ENCODE results near the gene ZYX.
"Not testable (repeated sequence)": the region's sequence is repeated elsewhere in the genome, so short reads cannot be mapped to it uniquely, and the experiment has no call there.

Gene ZYX

DNA sequence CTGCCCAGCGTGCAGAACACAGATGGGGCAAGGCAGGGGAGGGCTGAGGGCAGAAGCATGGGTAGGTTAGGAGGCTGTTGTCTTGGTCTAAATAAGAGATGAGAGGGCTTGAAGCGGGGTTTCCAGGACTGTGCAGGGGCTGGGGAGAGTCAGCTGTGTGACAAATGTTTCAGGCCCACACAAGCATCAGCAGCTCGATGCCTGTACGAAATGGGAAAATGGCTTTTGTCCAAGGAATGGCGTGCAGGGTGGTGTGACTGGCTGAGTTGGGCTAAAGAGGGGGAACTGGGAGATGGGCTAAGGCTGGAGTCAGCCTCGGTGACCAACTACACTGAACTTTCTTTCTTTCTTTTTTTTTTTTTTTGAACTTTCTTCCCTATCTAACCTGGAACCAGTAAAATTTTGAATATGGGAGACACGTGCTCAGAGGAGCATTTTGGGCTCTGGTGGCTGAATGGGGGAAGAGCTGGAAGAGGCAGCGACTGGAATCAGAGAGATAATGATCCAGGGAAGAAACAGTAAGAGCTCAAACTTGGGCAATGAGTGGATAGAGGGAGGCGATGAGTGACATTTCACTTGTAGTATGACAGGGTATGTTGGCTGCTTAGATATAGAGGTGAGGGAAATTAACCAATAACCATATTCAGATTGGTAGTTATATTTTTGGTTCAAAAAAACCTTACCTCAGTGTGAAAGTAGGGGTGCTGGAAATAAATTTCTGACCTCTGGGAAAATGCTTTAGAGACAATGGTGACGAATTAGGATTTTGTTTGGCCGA lies 37.7 kb downstream of the ZYX start:
- TF ChIP-seq, protein P1, sequence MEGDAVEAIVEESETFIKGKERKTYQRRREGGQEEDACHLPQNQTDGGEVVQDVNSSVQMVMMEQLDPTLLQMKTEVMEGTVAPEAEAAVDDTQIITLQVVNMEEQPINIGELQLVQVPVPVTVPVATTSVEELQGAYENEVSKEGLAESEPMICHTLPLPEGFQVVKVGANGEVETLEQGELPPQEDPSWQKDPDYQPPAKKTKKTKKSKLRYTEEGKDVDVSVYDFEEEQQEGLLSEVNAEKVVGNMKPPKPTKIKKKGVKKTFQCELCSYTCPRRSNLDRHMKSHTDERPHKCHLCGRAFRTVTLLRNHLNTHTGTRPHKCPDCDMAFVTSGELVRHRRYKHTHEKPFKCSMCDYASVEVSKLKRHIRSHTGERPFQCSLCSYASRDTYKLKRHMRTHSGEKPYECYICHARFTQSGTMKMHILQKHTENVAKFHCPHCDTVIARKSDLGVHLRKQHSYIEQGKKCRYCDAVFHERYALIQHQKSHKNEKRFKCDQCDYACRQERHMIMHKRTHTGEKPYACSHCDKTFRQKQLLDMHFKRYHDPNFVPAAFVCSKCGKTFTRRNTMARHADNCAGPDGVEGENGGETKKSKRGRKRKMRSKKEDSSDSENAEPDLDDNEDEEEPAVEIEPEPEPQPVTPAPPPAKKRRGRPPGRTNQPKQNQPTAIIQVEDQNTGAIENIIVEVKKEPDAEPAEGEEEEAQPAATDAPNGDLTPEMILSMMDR (conservative IDR thresholded peaks at IDR 0.05; ENCODE audit: low read length), result no peak
- no peak overlapping the region for H3K4me3 ChIP-seq (ENCODE audit: low read length)
- no peak for DNase-seq (ENCODE audit: low read depth)

DNA sequence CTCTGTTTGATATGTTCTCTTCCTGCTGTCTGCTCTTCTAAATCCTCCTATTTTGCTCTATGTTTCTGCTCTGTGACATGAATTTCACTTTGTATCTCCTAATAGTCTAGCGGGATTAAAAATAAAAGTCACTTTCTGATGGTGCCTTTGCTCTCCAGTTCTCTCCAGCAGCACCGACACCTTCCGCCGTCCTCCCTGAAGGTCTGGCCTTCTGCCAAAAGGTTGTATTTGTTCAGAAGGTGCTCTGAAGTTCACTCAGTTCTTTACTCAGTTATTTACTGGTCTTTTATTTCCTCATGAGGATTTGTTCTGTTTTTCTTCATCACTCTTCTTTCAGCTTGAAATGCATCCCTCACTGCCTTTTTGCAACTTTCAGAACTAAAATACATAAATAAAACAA lies 38.7 kb downstream of the ZYX start:
- DNase-seq (ENCODE audit: low read depth), result no peak
- H3K4me3 ChIP-seq (ENCODE audit: low read length), result no peak overlapping the region
- TF ChIP-seq, protein P1 (conservative IDR thresholded peaks at IDR 0.05; ENCODE audit: low read length), result no peak

DNA sequence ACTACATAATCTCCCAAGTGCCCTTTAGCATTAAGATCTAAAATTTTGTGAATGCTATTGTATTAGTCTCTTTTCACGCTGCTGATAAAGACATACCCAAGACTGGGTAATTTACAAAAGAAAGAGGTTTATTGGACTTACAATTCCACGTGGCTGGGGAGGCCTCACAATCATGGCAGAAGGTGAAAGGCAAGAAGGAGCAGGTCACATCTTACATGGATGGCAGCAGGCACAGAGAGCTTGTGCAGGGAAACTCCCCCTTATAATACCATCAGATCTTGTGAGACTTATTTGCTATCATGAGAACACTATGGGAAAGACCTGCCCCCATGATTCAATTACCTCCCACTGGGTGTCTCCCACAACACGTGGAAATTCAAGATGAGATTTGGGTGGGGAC lies 39.5 kb downstream of the ZYX start:
- not testable (repeated sequence) for DNase-seq (ENCODE audit: low read depth)

DNA sequence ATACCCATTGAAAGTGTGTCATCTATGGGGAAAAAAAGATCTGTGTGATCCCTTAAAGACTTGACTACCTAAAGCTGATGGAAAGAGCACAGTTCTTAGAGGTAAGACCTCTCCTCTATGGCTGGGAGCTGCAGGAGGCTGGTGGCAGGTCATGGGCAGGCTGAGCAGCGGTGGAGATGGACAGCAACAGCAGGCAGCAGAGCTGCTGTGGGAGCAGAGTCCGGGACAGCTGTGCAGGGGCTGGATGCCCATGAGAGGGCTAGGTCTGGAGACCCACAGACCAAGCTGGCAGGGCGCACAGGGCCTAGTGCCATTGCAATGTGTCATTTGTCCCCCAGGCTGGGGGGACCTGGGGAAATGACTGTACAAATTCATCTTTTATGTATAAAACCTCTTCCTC lies 40.9 kb downstream of the ZYX start:
- no peak for DNase-seq (ENCODE audit: low read depth)
- TF ChIP-seq, protein P1 (conservative IDR thresholded peaks at IDR 0.05; ENCODE audit: low read length), result no peak
- no peak overlapping the region for H3K4me3 ChIP-seq (ENCODE audit: low read length)

More for the DNA sequence above, 39.5 kb downstream of the ZYX start:
- H3K4me3 ChIP-seq (ENCODE audit: low read length), result not testable (repeated sequence)

DNA sequence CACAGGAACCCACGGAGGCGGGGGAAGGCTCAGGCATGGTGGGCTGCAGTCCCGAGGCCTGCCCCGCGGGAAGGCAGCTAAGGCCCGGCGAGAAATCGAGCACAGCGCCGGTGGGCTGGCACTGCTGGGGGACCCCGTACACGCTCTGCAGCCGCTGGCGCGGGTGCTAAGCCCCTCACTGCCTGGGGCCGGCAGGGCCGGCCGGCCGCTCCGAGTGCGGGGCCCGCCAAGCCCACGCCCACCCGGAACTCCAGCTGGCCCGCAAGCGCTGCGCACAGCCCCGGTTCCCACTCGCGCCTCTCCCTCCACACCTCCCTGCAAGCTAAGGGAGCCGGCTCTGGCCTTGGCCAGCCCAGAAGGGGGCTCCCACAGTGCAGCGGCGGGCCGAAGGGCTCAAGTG lies 43.3 kb downstream of the ZYX start:
- not testable (repeated sequence) for H3K4me3 ChIP-seq (ENCODE audit: low read length); DNase-seq (ENCODE audit: low read depth)

DNA sequence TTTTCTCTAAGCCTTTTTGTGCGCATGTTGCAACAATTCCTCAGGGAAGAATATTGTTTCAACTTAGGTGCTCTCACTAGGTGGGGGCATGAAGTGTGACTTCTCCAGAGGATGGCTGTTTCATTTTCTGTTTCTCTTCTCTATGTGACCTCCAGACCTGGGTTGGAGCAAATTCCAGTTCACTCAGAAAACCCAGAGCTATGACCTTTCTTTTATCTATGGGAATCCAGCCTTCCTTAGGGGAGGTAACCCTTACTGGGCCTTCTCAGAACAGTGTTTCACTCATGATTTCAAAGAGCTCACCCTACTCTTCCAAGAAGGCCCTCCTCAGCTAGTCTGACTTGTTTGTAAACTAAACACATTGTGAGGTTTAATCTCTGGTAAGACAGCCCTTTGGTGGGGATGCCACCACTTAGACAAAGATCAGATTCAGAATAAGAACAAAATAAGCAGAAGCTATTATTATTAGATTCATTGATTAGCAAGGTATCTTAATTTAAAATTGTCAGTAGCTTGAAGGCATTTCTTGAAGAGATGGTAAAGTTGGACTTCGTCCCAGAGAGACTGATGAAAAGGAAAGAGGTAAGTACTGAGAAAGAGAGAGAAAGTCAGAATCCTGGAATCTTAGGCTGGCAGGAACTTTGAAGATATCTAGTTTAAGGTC lies 45.5 kb downstream of the ZYX start:
- DNase-seq (ENCODE audit: low read depth), result no peak
- no peak overlapping the region for H3K4me3 ChIP-seq (ENCODE audit: low read length)
- TF ChIP-seq, protein P1 (conservative IDR thresholded peaks at IDR 0.05; ENCODE audit: low read length), result no peak

DNA sequence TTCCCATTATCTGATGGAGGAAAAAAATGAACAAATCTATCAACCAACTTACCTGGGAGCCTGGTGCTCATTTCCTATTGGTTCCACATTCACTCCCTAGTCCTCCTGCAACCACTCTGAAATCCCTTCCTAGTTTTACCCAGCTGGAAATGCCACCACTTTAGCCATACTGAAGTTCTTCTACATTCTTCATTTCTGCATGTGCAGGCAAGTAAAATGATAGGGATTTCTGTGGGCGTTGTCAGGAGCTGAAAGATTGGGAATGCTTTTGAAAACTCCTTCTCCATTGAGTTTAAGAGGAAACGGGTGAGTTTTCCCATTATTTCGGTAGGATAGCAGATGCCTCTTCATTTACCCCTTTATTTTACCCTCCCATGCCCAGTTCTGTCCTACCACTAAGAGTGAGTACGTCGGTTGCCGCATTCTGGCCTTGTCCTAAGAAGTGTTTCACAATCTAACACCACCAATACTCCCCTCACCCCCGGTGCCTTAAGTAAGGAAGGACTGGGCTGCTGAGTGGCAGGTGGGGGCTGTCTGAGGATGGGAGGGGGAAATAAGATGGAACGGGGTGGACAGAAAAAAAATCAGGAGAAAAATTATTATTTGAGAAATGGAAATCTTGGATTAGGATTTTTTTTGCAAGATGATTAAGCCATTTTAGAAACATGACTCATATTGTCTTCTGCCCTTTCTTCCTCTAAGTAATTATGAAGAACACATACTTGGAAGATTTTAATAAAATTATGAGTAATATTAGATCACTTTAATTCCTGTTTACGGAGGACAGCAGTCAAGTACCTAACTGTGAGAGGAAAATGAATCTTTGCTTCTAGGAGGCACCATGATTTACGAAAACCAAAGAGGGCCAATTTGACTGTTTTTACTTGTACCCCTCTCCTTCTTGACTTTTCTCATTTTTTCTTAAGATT lies 48.9 kb downstream of the ZYX start:
- TF ChIP-seq, protein P1 (conservative IDR thresholded peaks at IDR 0.05; ENCODE audit: low read length), result no peak
- peak; percentile 31 for DNase-seq (ENCODE audit: low read depth)
- H3K4me3 ChIP-seq (ENCODE audit: low read length), result no peak overlapping the region
